Endothelial cell of umbilical vein (primary cell): ENCODE results near the gene SAAL1. TPM values are rescaled to one million over a fixed set of nuclear protein-coding genes. Genes with fewer than 3 reads are reported as not detected.

Experiments used
- BruUV-seq: library from RNA; stranded (reverse); fragments of 400-500 nt; replicated peaks from 2 replicates; lab custom pipeline; 2021; lab: Mats Ljungman, UMichigan
- CTCF ChIA-PET: fragments of 300-600, 350-600 bp; sonication (Branson Sonifier 250); formaldehyde crosslinking; loops from one replicate; lab custom pipeline; 2021; ENCODE audit warnings: antibody characterized with exemption, inconsistent platforms; lab: Charles Lee
- POLR2A ChIA-PET: fragments of 300-600, 350-600 bp; sonication (Branson Sonifier 250); formaldehyde crosslinking; loops from one replicate; lab custom pipeline; 2021; ENCODE audit warnings: antibody characterized with exemption, inconsistent platforms; lab: Charles Lee
- DNase-seq: peaks from one replicate; pipeline ENCODE4 v3.0.0-alpha.2; 2011; ENCODE audit warnings: low read depth, low spot score
- FAIRE-seq: peaks from 2 replicates; lab custom pipeline; 2011; peaks lifted over from hg19 to GRCh38; lab: Jason Lieb, UNC
- H2AFZ ChIP-seq: 2 replicates; pipeline ENCODE4 v1.6.0; 2012; ENCODE audit warnings: low read depth, low read length, control low read depth, inconsistent platforms
- H3K27ac ChIP-seq: 2 replicates; pipeline ENCODE4 v1.5.1; 2011; ENCODE audit warnings: low read depth, mild to moderate bottlenecking, control low read depth, low read length, moderate library complexity; ENCODE audit not compliant: insufficient read depth
- H3K27me3 ChIP-seq, 2 experiments: 2 replicates each; pipeline versions ENCODE4 v1.6.0 to v1.6.1; 2011; ENCODE audit warnings: low read length in 2 of 2, mixed read lengths in 1 of 2; ENCODE audit not compliant: control insufficient read depth in 2 of 2, insufficient read depth in 2 of 2
- H3K36me3 ChIP-seq, 2 experiments: 2 replicates in 1 of 2; 3 replicates in 1 of 2; pipeline ENCODE4 v1.5.1; 2011; ENCODE audit warnings: low read length in 2 of 2, mild to moderate bottlenecking in 1 of 2, moderate library complexity in 1 of 2; ENCODE audit not compliant: control insufficient read depth in 2 of 2, insufficient read depth in 2 of 2; ENCODE audit errors: extremely low read depth in 1 of 2
- H3K4me1 ChIP-seq: 3 replicates; pipeline ENCODE4 v1.5.1; 2011; ENCODE audit warnings: mild to moderate bottlenecking, low read length; ENCODE audit not compliant: control insufficient read depth, insufficient read depth; ENCODE audit errors: extremely low read depth
- H3K4me2 ChIP-seq: 2 replicates; pipeline ENCODE4 v1.6.1; 2011; ENCODE audit warnings: low read length, control low read depth, mixed read lengths; ENCODE audit not compliant: insufficient read depth
- H3K4me3 ChIP-seq, 3 experiments: fragments of 200-600 bp in 1 of 3; sonication (generic), shearing (Covaris generic) in 1 of 3; replicated peaks in 1 of 3; 2 replicates each; pipeline ENCODE4 v1.5.1; 2011 to 2016; ENCODE audit warnings: control low read depth in 3 of 3, low read length in 3 of 3, mild to moderate bottlenecking in 2 of 3, inconsistent platforms in 1 of 3, low read depth in 1 of 3, moderate library complexity in 1 of 3; ENCODE audit not compliant: insufficient read depth in 1 of 3
- H3K79me2 ChIP-seq: 2 replicates; pipeline ENCODE4 v1.6.0; 2012; ENCODE audit warnings: low read length, inconsistent platforms; ENCODE audit not compliant: control insufficient read depth, insufficient read depth
- H3K9ac ChIP-seq: replicated peaks from 2 replicates; pipeline ENCODE3; 2011; ENCODE audit warnings: low read length, control low read depth; ENCODE audit not compliant: insufficient read depth; ENCODE audit errors: extremely low read depth
- H3K9me1 ChIP-seq: replicated peaks from 3 replicates; pipeline ENCODE4 v1.6.0; 2011; ENCODE audit warnings: mild to moderate bottlenecking, low read length; ENCODE audit not compliant: control insufficient read depth, insufficient read depth; ENCODE audit errors: extremely low read depth
- H3K9me3 ChIP-seq: replicated peaks from 2 replicates; pipeline ENCODE4 v1.5.1; 2012; ENCODE audit warnings: low read length, inconsistent platforms; ENCODE audit not compliant: control insufficient read depth, insufficient read depth
- H4K20me1 ChIP-seq: replicated peaks from 2 replicates; pipeline ENCODE3; 2011; ENCODE audit warnings: mild to moderate bottlenecking, low read length; ENCODE audit not compliant: control insufficient read depth, insufficient read depth; ENCODE audit errors: extremely low read depth
- EZH2 ChIP-seq: IDR thresholded peaks from 2 replicates; pipeline ENCODE4 v1.6.1; 2012; ENCODE audit warnings: borderline replicate concordance, low read depth, mild to moderate bottlenecking, moderate library complexity, low read length, inconsistent platforms; ENCODE audit not compliant: severe bottlenecking
- FOS ChIP-seq: IDR thresholded peaks from 2 replicates; pipeline ENCODE4 v1.6.1; 2011; ENCODE audit warnings: mild to moderate bottlenecking, low read length, moderate library complexity, borderline replicate concordance; ENCODE audit not compliant: insufficient read depth
- GATA2 ChIP-seq: IDR thresholded peaks from 2 replicates; pipeline ENCODE4 v1.7.0; 2011; ENCODE audit warnings: low read depth, mild to moderate bottlenecking, moderate library complexity, mixed read lengths, low read length; ENCODE audit not compliant: insufficient read length, insufficient read depth
- JUN ChIP-seq: IDR thresholded peaks from 2 replicates; pipeline ENCODE4 v1.6.1; 2011; ENCODE audit warnings: borderline replicate concordance, low read depth; ENCODE audit not compliant: insufficient read length, insufficient read depth
- POLR2A ChIP-seq: IDR thresholded peaks from 2 replicates; pipeline ENCODE4 v1.6.1; 2012; ENCODE audit warnings: low read depth, mild to moderate bottlenecking, control low read depth, low read length
- dilution Hi-C: fragments of 300-500 bp; cut with MboI; formaldehyde crosslinking; loops from one replicate; pipeline ENCODE4 v1.15.0; 2019; ENCODE audit warnings: low sequenced_read_pairs; ENCODE audit not compliant: extremely low pct_ligation_motif_present
- intact Hi-C: fragments of 100-400 bp; cut with micrococcal nuclease; formaldehyde crosslinking; loops from one replicate; pipeline ENCODE4 v1.10.0; 2022
- polyA plus RNA-seq, 4 experiments: library from polyadenylated mRNA; depleted of rRNA in 3 of 4; stranded (reverse) in 3 of 4; unstranded in 1 of 4; fragments of >200 nt; gene quantifications; 2 replicates each; pipeline versions ENCODE4 v1.2.1 to v1.2.3, GENCODE V29; 2011 to 2012; ENCODE audit warnings: missing spikeins in 1 of 4
- total RNA-seq: library from RNA; stranded (reverse); gene quantifications from 2 replicates; pipeline ENCODE4 v1.2.3, GENCODE V29; 2021

The SAAL1 gene
- total and polyA plus RNA-seq, 2 donors (not counting 3 experiments of a cell fraction or from before 2014, with no cell fraction given) = 9.5 to 22.1 TPM

DNA sequence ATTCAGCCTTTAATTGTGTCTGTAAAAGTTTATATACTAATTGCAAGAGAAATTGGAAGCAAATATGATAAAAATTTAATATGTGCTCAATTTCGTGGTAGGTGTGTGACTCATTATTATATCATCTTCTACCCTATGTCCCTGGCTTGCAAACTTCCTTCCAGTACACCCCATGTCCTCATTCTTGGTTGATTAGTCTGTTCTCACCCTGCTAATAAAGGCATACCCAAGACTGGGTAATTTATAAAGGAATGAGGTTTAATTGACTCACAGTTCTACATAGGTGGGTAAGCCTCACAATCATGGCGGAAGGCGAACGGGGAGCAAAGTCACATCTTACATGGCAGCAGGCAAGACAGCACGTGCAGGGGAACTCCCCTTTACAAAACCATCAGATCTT lies 38.4 kb upstream of the SAAL1 start:
- no peak overlapping the region for H3K4me2 ChIP-seq
- no peak for FAIRE-seq

DNA sequence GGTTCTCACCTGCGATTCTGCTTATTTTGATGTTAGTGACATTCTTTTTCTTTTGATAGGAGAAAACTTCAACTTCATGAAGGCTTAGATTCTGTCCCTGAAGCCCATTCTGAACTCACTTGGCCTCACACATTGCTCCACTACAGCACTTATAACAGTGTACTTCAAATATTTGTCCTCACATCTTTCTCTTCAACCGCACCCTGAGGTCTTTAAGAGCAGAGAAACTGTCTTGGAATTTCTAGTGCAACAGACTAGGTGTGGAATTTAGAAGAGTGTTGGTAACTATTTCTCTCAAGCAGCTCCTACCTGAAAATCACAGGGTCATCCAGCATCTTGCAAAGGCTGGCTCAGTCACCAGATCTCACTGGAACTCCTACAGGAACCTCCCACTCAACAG lies 34.3 kb upstream of the SAAL1 start:
- FAIRE-seq (no peak), DNase-seq (no peak)
- Histone ChIP-seq H3K4me2 (no peak overlapping the region), H2AFZ (no peak overlapping the region), H3K9me3 (no peaks in the 10 kb centered on the region), H3K4me3 (no peak overlapping the region), H3K27ac (no peak overlapping the region), H3K79me2 (no peaks in the 10 kb centered on the region), H4K20me1 (no peaks in the 10 kb centered on the region), H3K27me3 (no peaks in the 10 kb centered on the region), H3K36me3 (no peaks in the 10 kb centered on the region), H3K4me1 (peaks cover 3% of the 10 kb centered on the region), H3K9ac (no peak overlapping the region), H3K9me1 (no peaks in the 10 kb centered on the region)
- intact Hi-C loops = no loop called here
- TF ChIP-seq JUN = no peak
- dilution Hi-C loops = no loop called here
- no TSS peak for BruUV-seq
- POLR2A ChIA-PET = no interaction called here
- CTCF ChIA-PET = no interaction called here

More for the DNA sequence above, 38.4 kb upstream of the SAAL1 start:
- Histone ChIP-seq H3K27me3 (no peaks in the 10 kb centered on the region), H3K9me3 (no peaks in the 10 kb centered on the region), H4K20me1 (no peaks in the 10 kb centered on the region), H3K9ac (no peak overlapping the region), H2AFZ (no peak overlapping the region), H3K4me3 (no peak overlapping the region), H3K27ac (no peak overlapping the region), H3K9me1 (no peaks in the 10 kb centered on the region), H3K4me1 (peaks cover 3% of the 10 kb centered on the region), H3K79me2 (no peaks in the 10 kb centered on the region), H3K36me3 (no peaks in the 10 kb centered on the region)
- no TSS peak for BruUV-seq
- no peak for DNase-seq
- no peak for TF ChIP-seq POLR2A
- TF ChIP-seq EZH2 = no peak
- TF ChIP-seq JUN = no peak
- no peak for TF ChIP-seq GATA2
- TF ChIP-seq FOS = peak; percentile 59
- ChIA-PET CTCF (interaction anchor here (1.5 kb wide), 1 partner anchor 60 kb away, joined by 3 read pairs; no protein-coding TSS in a partner anchor), POLR2A (no interaction called here)
- intact Hi-C loops = no loop called here
- dilution Hi-C loops = no loop called here
